Measurements from ENCODE around the gene RREB1.
"Not testable (repeated sequence)": the region's sequence is repeated elsewhere in the genome, so short reads cannot be mapped to it uniquely, and the experiment has no call there.

The RREB1 gene

DNA sequence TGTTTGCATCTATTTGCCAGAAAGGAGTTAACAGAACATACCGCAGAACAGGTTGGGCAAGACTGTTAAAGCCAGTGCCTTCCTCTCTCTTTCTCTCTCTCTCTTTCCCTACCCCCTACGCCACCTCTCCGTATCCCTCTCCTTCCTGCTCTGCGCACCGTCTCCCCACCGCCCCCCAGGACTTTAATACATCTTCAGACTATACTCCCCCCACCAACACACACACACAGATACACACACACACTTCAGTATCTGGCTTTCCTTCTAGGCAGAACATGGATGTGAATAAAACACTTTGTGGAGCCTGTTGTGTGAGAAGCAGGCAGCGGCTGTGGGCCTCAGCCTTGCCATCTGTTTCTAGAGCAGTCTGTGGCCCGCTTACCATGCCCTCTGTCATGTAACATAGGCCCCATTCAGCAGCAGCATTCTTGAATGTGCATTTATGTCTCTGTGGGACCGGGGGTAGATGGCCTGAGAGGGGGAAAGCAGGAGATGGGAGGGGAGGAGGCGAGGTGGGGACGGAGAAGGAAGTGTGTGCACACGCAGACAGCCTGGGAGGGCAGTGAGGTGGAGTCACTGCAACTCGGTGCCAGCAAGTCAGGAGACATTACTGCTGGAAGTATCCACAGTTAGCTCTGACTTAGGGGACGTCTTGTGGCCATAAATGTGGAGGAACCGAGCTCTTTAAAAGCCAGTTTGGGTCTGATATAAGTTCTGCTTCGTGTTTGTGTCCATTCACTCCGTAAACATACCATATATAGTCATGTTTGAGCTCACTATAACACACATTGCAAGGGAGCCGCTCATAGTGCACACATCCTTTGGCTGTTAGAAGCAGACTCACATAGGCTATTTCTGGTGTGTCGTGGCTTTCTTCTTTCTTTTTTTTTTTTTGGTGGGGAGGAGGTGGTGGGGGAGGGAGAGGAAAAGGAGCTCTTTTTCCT lies 38.4 kb downstream of the RREB1 start:
- no peak for DNase-seq (ENCODE audit: low spot score)

DNA sequence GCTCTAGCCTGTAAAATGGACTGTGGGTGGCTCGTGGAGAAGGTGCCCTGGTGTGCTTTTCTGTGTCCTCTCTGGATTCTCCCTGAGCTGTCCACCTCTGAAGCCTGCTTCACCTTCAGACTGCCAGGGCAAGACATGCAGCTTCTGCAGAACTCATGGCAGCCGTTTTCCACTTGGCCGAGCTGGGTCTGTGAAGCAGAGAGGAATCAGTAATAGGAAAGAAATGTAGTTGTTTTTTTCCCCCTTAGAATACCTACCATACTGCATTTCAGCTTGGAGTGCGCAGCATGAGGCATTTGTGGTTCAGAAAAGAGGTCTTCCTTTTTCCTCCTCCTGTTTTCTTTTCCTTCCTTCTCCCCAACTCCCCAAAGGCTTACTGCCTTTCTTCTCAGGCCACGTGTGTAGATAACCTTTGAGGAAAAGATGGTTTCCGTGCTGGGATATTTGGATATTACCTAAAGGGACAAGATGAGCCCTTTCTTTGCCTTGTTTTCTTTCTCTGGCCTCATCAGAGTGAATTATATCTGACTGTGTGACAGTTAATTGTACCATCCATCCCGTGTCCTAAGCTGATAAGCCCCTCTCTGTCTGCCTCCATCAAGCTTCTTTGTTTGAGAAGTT lies 39.4 kb downstream of the RREB1 start:
- no peak for DNase-seq (ENCODE audit: low spot score)

DNA sequence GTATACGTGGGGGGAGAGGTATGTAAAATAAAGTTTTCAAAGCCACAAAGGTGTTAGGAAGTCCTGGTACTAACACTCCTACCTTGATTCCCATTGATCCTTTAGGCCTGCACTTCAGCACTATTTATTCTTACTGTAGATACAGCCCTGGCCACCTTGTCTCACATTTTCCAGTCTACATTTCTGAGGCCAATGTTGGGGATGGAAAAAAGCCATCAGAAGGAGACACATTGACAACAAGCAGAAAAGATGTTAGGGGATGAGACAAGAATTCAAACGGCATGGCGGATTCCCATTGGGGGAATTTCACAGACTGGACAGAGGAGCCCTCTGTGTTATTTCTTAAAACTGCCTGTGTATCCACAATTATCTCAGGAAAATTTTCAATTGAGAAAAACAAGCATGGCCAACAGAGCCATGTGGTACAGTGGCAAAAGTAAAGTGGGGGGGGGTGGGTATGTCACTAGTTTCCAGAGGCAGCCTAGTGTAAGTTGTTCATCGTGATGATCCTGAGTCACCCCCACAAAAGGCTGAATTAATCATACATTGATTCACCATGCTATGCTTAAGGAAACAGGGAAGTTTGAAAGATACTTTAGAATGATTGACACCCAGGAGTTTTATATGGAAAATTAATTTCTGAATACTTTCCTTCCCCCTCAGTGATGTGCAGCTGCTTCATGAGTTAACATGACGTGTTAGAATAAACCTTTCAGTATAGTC lies 40.5 kb downstream of the RREB1 start:
- no peak for DNase-seq (ENCODE audit: low spot score)

DNA sequence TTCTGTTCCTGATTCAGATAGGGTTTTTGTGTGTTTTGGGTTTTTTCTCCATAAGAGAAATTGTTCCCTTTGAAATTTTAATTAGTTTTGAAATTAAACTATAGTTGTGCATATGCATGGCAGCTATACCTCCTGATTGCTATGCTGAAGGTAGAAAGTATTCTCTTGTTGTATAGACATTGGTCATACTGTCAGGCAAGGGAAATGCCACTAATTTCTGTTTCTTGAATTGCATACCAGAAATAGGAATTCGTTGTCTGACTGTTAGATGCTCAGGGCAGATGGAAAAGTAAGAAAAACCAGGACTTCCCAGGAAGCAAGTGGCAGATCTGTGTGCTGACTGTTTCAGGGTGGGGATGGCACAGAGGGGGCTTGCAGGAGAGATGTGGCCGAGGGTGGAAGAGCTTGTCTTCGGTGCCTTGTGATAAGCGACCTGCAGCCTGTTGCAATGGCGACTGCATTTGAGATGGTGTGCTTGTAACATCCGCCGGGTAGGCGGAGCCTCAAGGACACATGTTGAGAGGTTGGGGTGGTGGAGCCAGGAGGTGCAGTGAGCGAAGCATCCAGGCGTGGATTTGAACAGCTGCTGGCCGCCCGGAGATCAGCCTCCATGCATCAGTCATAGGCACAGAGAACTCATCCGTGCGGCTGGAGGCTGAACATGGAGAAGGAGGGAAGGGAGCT lies 42.8 kb downstream of the RREB1 start:
- no peak for DNase-seq (ENCODE audit: low spot score)

DNA sequence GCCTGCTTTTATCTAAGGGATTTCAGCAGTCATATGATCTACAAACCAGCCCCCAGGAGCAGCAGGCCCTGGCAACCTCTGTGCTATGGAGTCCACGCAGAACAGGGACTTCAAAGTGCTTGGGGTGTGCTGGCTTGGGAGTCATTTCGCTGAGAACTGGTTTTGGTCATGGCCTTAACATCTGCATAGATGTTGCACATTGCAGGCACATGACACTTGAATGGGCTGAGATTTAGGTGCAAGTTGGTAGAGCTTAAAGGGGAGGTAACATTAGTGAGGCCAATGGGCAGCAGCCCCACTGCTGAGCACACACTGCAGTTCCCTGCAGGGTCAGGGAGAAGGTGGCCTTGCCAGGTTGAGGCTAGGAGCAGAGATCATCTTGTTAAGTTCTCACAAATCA lies 43.6 kb downstream of the RREB1 start:
- no peak for DNase-seq (ENCODE audit: low spot score)

DNA sequence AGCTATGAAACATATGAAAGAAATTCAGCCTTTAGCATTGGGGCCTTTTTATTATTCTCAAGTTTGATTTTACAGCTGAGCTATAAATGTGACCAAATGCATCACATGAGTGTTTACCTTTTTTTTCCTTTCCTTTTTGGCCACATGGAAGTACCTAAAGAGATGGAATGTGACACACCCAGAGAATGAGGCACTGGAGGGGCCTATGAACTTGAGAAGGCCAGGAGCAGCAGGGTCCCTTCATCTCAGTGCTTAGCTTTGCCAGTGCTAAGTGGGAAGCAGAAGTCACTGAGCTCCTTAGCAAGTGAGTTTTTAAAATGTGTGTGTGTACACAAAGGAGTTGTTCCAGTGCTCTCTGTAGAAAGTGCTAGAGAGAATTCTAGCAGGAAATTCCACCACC lies 44.7 kb downstream of the RREB1 start:
- DNase-seq (ENCODE audit: low spot score), result no peak

DNA sequence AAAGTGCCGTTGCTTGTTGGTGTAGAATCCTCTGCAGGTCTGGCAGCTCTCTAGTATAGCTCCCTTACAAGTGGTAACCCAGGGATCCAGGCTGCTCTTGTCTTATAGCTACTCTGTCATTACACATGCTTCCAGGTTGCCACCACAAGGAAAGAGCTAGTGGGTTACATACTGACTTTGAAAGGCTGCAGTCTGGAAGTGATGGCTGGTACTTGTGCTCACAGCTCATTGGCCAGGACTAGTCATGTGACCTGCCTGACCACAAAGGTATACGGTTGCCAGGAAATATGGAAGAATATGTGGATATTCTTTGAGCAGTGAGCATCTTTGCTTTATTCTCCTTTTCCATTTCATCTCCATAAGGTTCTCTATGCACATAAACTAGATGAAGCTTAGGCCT lies 46.0 kb downstream of the RREB1 start:
- DNase-seq (ENCODE audit: low spot score), result no peak

DNA sequence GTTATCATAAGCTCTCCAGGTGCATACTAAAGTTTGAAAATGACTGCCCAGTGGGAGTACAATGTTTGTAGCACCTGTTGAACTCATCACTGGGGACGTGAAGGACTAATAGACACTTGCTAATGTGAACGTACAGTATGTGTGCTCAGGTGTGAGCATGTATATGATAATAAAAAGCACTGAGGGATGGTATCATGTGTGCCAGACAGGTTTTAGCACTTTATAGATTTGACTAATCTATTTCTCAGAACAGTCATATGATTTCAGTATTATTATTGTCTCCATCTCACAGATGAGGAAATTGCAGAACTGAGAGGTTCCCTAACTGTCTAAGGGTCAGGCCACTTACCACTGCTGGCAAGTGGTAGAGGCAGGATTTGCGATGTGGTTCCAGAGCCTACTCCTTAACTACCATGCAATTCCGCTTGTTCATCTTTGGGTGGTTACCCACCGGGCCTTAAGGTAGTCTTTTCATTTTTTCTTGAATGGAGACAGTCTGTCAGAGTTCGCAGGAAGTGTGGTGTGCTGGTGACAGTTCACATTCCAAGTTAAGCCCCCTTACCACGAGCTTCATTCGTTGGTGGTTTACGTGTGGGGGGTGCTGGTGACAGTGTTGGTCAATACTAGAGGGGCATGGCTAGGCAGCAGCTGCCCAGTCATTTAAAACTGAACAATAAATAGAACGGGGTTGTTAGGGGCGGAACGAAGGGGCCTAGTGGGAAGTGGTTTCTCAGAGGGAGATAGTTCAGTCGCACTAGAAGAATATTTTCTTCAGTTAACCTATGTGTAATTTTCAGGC lies 46.8 kb downstream of the RREB1 start:
- no peak for DNase-seq (ENCODE audit: low spot score)

DNA sequence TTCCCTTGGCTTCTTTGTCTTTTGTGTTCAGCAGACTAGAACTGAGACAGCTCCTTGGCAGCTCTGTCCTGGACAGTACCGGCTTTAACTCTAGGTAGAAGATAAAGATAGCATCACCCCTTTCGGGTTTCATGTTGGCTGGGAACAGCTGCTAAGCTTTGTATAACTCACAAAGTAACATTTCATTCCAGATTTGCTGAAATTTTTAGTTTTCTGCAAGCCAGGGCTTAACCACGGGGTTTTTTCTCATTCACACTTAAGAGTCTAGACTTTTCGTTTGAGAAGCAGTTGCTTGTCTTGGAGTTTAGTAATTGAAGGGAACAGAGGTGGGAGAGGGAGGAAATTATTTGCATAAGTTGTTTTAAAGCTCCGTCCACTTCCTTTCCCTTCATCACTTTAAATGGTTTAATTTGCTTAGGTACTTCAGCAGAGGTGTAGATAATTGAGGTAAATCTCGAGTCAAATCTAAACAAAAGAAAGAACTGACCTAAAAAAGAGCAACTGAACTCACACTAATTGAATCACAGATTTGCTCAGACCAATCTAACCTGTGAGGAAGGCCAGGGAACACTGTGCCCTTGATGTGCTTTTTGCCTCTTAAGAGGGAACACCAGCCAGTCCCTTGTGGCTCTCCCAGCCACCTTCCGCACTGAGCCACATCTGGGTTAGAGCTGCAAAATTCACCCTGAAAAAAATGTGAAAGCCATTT lies 48.3 kb downstream of the RREB1 start:
- no peak for DNase-seq (ENCODE audit: low spot score)

DNA sequence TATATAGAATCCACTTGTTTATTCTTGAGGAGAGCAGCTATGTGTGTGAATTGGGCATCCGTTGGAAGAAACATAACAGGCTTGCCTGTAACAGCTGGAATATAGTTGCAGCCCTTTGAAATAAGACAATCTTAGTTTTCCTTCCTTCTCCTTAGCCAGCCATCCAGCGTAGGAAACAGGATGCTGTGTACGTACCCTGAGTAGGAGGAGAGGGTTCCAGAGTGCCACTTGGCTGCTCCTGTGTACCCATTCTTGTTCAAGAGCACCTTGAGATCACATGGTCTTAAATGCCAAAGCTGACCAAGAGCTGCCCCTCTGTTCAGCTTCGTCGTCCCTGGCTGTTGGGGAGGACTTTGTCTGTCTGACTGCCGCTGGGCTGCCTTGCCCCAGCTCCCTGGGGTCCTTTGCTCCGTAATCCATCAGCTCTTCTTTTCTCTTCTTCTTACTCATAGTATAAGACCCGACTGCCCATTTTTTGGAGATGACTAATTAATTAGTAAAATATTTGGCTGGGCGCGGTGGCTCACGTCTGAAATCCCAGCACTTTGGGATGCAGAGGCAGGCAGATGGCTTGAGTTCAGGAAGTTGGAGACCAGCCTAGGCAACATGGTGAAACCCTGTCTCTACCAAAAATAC lies 49.0 kb downstream of the RREB1 start:
- no peak for DNase-seq (ENCODE audit: low spot score)

DNA sequence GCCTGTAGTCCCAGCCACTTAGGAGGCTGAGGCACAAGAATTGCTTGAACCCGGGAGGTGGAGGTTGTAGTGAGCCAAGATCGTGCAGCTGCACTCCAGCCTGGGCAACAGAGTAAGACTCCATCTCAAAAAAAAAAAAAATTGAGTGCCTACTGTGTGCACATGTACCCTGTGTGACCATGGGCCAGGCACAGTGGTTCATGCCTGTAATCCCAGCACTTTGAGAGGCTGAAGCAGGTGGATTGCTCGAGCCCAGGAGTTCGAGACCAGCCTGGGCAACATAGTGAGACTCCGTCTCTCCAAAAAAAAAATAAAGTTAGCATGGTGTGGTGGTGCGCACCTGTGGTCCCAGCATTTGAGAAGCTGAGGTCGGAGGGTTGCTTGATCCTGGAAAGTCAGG lies 49.5 kb downstream of the RREB1 start:
- DNase-seq (ENCODE audit: low spot score), result not testable (repeated sequence)

DNA sequence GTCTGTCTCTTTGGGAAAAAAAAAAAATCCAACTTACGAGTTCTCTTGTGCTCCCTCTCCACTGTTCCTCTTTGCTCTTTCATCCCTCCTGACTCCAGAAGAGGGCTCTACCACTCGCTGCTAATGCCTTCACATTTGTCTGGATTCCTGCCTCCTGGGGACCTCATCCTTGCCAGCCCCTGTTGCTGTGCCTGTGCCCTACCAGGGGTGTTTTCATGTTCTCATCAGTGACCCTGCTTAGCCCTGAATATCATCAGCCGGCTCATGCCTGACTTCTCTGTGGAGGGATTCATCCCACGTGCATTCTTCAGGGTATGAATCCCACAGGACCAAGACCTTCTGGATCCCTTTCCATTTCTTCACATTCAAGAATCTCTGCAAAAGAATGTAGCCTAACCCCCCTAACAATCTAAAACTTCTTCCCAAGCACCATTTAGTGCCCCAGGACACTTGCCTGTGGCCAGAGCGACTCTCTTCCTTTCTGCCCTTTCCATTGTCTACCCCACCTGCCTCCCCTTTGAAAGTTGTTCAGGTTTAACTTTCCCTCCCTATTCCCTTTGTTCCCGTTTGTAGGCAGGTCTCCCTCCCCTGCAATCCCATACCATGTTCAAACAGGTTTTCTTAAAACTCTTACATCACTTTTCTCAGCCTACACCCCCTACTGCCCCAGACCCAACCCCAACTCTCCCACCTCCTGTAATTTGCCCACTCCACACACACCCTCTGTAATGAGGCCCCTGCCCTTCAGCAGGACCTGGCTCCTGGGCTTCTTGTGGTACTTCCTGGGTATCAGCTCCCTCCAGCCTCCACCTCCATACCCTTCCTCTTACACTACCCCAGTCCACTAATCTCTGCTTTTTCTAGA lies 50.2 kb downstream of the RREB1 start:
- no peak for DNase-seq (ENCODE audit: low spot score)

DNA sequence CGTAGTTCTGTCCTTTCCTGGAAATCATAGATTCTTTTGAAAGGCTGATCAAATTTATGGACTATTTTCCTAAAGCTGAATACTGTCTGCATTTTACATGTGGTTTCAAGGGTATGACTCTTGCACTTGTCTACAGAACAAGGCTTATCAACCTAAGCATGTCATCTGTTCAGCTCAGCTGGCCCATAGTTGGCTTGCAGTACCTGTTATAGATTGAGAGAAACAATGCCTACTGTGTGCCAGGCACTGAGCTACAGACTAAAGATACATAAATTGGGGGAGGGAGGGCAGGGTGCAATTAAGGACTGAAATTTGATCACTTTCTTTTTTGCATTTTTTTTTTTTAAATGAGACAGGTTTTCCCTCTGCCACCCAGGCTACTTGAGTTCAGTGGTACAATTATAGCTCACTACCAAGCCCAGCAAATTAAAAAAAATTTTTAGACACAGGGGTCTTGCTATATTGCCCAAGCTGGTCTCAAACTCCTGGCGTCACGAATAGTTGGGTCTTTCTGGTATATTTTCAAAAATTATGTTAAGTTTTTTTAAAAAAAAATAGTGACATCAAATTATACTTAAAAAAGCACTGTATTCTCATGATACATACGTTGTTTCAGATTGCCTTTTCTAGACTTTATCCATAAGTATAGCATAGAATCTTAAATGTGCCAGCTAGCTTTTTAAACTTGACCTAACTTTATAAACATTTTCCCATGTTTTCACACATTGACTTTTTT lies 52.2 kb downstream of the RREB1 start:
- no peak for DNase-seq (ENCODE audit: low spot score)

DNA sequence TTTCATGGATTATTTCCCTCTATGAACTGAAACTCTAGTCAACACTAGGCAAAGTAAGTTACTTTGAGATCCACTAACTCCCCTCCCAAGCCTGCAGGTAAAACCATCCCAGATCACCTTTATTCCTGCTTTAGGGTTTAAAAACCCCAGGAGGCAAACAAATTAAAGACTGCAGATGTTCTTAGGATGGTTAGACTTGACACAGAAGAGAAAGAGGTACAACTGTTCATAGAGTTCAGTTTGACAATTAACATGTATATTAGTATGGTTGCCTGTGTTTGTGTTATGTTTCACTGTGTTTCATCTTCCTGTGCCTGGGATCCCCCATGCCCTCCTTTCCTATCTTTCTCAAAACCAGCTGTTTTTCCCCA lies 53.5 kb downstream of the RREB1 start:
- DNase-seq (ENCODE audit: low spot score), result no peak

DNA sequence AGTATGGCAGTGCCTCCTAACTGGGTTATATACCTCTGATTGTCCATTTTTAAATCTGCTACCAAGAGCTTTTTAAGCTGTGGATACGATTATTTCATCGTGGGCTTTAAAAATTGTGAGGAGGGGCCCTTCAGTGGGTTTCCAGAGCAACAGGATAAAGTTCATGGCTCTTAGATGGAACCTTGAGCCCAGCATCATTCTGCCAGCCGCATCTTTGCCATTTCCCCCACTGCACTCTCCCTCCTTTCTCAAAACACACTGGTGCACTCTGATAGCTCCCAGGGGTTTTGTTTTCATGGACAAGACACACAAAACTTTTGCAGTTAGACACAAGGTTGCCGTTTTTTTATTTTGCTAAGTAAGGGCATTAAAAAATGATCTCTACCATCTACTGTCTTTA lies 54.1 kb downstream of the RREB1 start:
- no peak for DNase-seq (ENCODE audit: low spot score)

DNA sequence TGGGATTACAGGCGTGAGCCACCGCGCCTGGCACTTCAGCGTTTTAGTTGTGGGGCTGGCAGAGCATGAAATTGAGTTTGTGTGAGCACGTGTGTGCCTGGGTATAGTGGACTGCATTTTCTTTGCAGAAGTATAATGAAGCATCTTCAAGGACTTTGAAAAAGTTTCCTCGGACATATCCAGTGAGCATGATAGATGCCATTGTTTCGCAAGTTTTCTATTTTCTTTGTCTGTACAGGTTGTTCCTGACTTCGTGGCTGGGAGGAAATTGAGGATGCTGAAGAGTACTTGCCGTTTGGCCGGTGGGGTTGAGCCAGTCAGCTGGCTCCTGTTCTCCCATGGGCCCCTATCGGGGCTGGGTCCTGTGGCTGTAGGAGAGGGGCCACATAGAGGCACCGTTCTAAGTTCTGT lies 55.9 kb downstream of the RREB1 start:
- DNase-seq (ENCODE audit: low spot score), result no peak

DNA sequence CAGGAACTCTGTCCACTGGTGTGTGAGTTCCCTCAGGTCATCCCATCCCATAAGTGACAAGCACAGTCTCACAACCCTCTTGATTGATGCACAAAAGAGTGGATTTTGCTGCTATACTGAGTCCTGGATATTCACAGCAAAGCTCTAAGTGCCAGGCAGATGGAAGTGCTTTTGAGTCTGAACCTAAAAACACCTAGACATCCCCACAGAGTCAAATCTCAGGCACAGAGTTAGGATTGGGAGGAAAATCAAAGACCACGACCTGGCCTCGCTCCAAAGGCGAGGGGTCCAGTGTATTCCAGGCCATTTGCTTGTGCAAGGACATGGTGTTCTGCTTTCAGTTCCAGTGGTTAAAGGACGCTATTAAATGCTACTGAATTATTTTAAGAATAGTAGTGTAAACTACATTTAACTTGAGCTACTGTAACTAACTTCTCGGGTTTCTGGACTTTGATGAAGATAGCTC lies 56.8 kb downstream of the RREB1 start:
- DNase-seq (ENCODE audit: low spot score), result no peak
